ENCODE data around the gene RPL28.

- TF ChIP-seq ZNF121 (CRISPR knock-in tag; IDR thresholded peaks at IDR 0.05) (no peak), IRF1 (CRISPR knock-in tag; IDR thresholded peaks at IDR 0.05) (no peak), IRF2 (CRISPR knock-in tag; IDR thresholded peaks at IDR 0.05; ENCODE audit: borderline replicate concordance, low read depth) (no peak), CTCF (IDR thresholded peaks at IDR 0.05) (no peak), USF2 (CRISPR knock-in tag; IDR thresholded peaks at IDR 0.05) (no peak), HMGXB4 (CRISPR knock-in tag; IDR thresholded peaks at IDR 0.05) (no peak)
These were observed 4.7 kb downstream of the RPL28 start for GRCh38 chr19:55390461-55390880.
